ENCODE results near the gene IGFBP7.

- TF ChIP-seq REST (IDR thresholded peaks at IDR 0.05; ENCODE audit: insufficient read depth in 1 of 2, low read depth in 2 of 2, low read length in 2 of 2) (no peak), POLR2AphosphoS5 (IDR thresholded peaks at IDR 0.05; ENCODE audit: low read depth, low read length) (no peak), SIN3A (IDR thresholded peaks at IDR 0.05; ENCODE audit: borderline replicate concordance, insufficient read depth, low read length) (no peak), TAF1 (IDR thresholded peaks at IDR 0.05; ENCODE audit: borderline replicate concordance, insufficient read depth, low read length) (no peak), FOXP2 (optimal IDR thresholded peaks at IDR 0.05; ENCODE audit: borderline replicate concordance, extremely low read depth, extremely low read length, insufficient read depth) (no peak)
These were observed 16.0 kb downstream of the IGFBP7 start for GRCh38 chr4:57093845-57094831.
